Activated naive CD8-positive, alpha-beta T cell treated with anti-CD3 and anti-CD28 coated beads for 36 hours (primary cell): Measurements from ENCODE around the gene NAPG. TPM values are rescaled to one million over a fixed set of nuclear protein-coding genes. Genes with fewer than 3 reads are reported as not detected.
"Not testable (repeated sequence)": the region's sequence is repeated elsewhere in the genome, so short reads cannot be mapped to it uniquely, and the experiment has no call there.

Experiments
- DNase-seq: peaks from one replicate; pipeline ENCODE4 v3.0.0; 2021
- H3K27ac Mint-ChIP-seq: one replicate; pipeline ENCODE4 v1.8.0; 2022; ENCODE audit warnings: mild to moderate bottlenecking, moderate library complexity, mixed read lengths
- H3K27me3 Mint-ChIP-seq: one replicate; pipeline ENCODE4 v1.8.0; 2022; ENCODE audit warnings: mild to moderate bottlenecking, mixed read lengths
- H3K36me3 Mint-ChIP-seq: one replicate; pipeline ENCODE4 v1.8.0; 2021; ENCODE audit warnings: mild to moderate bottlenecking, mixed read lengths
- H3K4me1 Mint-ChIP-seq: one replicate; pipeline ENCODE4 v1.8.0; 2021; ENCODE audit warnings: mixed read lengths
- H3K4me3 Mint-ChIP-seq: one replicate; pipeline ENCODE4 v1.8.0; 2022; ENCODE audit warnings: mild to moderate bottlenecking, moderate library complexity, mixed read lengths
- H3K9me3 Mint-ChIP-seq: one replicate; pipeline ENCODE4 v1.8.0; 2022; ENCODE audit warnings: mixed read lengths
- total RNA-seq, 2 experiments: library from RNA; stranded (reverse); gene quantifications; one replicate each; pipeline ENCODE4 v1.2.3, GENCODE V29; 2021

The NAPG gene
- total RNA-seq, 2 experiments from 2014 or later, result 28.8 to 29.6 TPM

- Mint-ChIP-seq H3K27me3 (peaks cover 16% of the 10 kb centered on the region), H3K27ac (no peak overlapping the region), H3K36me3 (peaks cover 2% of the 10 kb centered on the region), H3K4me3 (no peak overlapping the region), H3K9me3 (no peaks in the 10 kb centered on the region), H3K4me1 (peaks cover 29% of the 10 kb centered on the region)
- DNase-seq, result no peak
These were observed 3.3 kb upstream of the NAPG start for GRCh38 chr18:10522574-10522973.

- H3K36me3 Mint-ChIP-seq, result peaks cover 4% of the 10 kb centered on the region
- DNase-seq, result no peak
- H3K4me3 Mint-ChIP-seq, result no peak overlapping the region
- H3K4me1 Mint-ChIP-seq, result peaks cover 34% of the 10 kb centered on the region
- peaks cover 12% of the 10 kb centered on the region for H3K27me3 Mint-ChIP-seq
- H3K9me3 Mint-ChIP-seq, result no peaks in the 10 kb centered on the region
- H3K27ac Mint-ChIP-seq, result no peak overlapping the region
These were observed 2.3 kb upstream of the NAPG start for GRCh38 chr18:10523544-10523943.

GRCh38 chr18:10524507-10525370 is 1.1 kb upstream of the NAPG start:
- H3K36me3 Mint-ChIP-seq, result peaks cover 4% of the 10 kb centered on the region
- peak overlapping the region; percentile 95 for H3K27ac Mint-ChIP-seq
- peak; percentile 6 for DNase-seq
- no peaks in the 10 kb centered on the region for H3K9me3 Mint-ChIP-seq
- peaks cover 43% of the 10 kb centered on the region for H3K4me1 Mint-ChIP-seq
- peaks cover 3% of the 10 kb centered on the region for H3K27me3 Mint-ChIP-seq
- H3K4me3 Mint-ChIP-seq, result peak overlapping the region; percentile 96

- peaks cover 44% of the 10 kb centered on the region for H3K4me1 Mint-ChIP-seq
- H3K4me3 Mint-ChIP-seq, result peak overlapping the region; percentile 96
- H3K27ac Mint-ChIP-seq, result peak overlapping the region; percentile 95
- no peaks in the 10 kb centered on the region for H3K9me3 Mint-ChIP-seq
- H3K27me3 Mint-ChIP-seq, result peaks cover 3% of the 10 kb centered on the region
- no peak for DNase-seq
- H3K36me3 Mint-ChIP-seq, result peaks cover 6% of the 10 kb centered on the region
These were observed 496 bp upstream of the NAPG start for GRCh38 chr18:10525371-10525691.

GRCh38 chr18:10526561-10526949 is 728 bp downstream of the NAPG start:
- no peak for DNase-seq
- Mint-ChIP-seq H3K4me3 (peak overlapping the region; percentile 90), H3K4me1 (peaks cover 50% of the 10 kb centered on the region), H3K36me3 (peaks cover 10% of the 10 kb centered on the region), H3K27me3 (peaks cover 3% of the 10 kb centered on the region), H3K27ac (peak overlapping the region; percentile 76), H3K9me3 (no peaks in the 10 kb centered on the region)

- no peaks in the 10 kb centered on the region for H3K27me3 Mint-ChIP-seq
- no peak overlapping the region for H3K4me3 Mint-ChIP-seq
- peaks cover 50% of the 10 kb centered on the region for H3K4me1 Mint-ChIP-seq
- peak overlapping the region; percentile 21 for H3K27ac Mint-ChIP-seq
- H3K9me3 Mint-ChIP-seq, result no peaks in the 10 kb centered on the region
- no peak for DNase-seq
- peaks cover 10% of the 10 kb centered on the region for H3K36me3 Mint-ChIP-seq
These were observed 2.6 kb downstream of the NAPG start for GRCh38 chr18:10528439-10528838.

- Mint-ChIP-seq H3K4me1 (peaks cover 37% of the 10 kb centered on the region), H3K27me3 (no peaks in the 10 kb centered on the region), H3K4me3 (no peak overlapping the region), H3K36me3 (peaks cover 15% of the 10 kb centered on the region), H3K9me3 (no peaks in the 10 kb centered on the region), H3K27ac (peak overlapping the region; percentile 81)
- DNase-seq, result no peak
These were observed 4.2 kb downstream of the NAPG start for GRCh38 chr18:10530002-10530401.

GRCh38 chr18:10530852-10531251 is 5.0 kb downstream of the NAPG start:
- Mint-ChIP-seq H3K27me3 (no peaks in the 10 kb centered on the region), H3K4me1 (peaks cover 34% of the 10 kb centered on the region), H3K27ac (peak overlapping the region; percentile 81), H3K36me3 (peaks cover 18% of the 10 kb centered on the region), H3K9me3 (no peaks in the 10 kb centered on the region), H3K4me3 (no peak overlapping the region)
- DNase-seq, result peak; percentile 21

- H3K4me1 Mint-ChIP-seq, result peaks cover 34% of the 10 kb centered on the region
- DNase-seq, result no peak
- no peak overlapping the region for H3K4me3 Mint-ChIP-seq
- no peak overlapping the region for H3K27ac Mint-ChIP-seq
- H3K9me3 Mint-ChIP-seq, result no peaks in the 10 kb centered on the region
- peaks cover 19% of the 10 kb centered on the region for H3K36me3 Mint-ChIP-seq
- H3K27me3 Mint-ChIP-seq, result no peaks in the 10 kb centered on the region
These were observed 7.3 kb downstream of the NAPG start for GRCh38 chr18:10533111-10533510.

- H3K36me3 Mint-ChIP-seq, result peaks cover 25% of the 10 kb centered on the region
- no peak overlapping the region for H3K4me3 Mint-ChIP-seq
- DNase-seq, result no peak
- H3K27ac Mint-ChIP-seq, result no peak overlapping the region
- no peaks in the 10 kb centered on the region for H3K27me3 Mint-ChIP-seq
- peaks cover 16% of the 10 kb centered on the region for H3K4me1 Mint-ChIP-seq
- H3K9me3 Mint-ChIP-seq, result no peaks in the 10 kb centered on the region
These were observed 10.5 kb downstream of the NAPG start for GRCh38 chr18:10536280-10536679.

GRCh38 chr18:10537765-10538164 is 11.9 kb downstream of the NAPG start:
- Mint-ChIP-seq H3K36me3 (peaks cover 29% of the 10 kb centered on the region), H3K9me3 (no peaks in the 10 kb centered on the region), H3K27ac (no peak overlapping the region), H3K27me3 (no peaks in the 10 kb centered on the region), H3K4me3 (no peak overlapping the region), H3K4me1 (peaks cover 16% of the 10 kb centered on the region)
- DNase-seq, result no peak

- Mint-ChIP-seq H3K36me3 (peaks cover 27% of the 10 kb centered on the region), H3K4me1 (peaks cover 16% of the 10 kb centered on the region)
- H3K27me3 Mint-ChIP-seq, DNase-seq, H3K4me3 Mint-ChIP-seq, H3K9me3 Mint-ChIP-seq, H3K27ac Mint-ChIP-seq: not testable (repeated sequence)
These were observed 13.3 kb downstream of the NAPG start for GRCh38 chr18:10539124-10539523.

GRCh38 chr18:10543277-10543676 is 17.4 kb downstream of the NAPG start:
- H3K36me3 Mint-ChIP-seq, result peaks cover 19% of the 10 kb centered on the region
- no peak overlapping the region for H3K4me3 Mint-ChIP-seq
- no peak for DNase-seq
- H3K4me1 Mint-ChIP-seq, result peaks cover 6% of the 10 kb centered on the region
- H3K27ac Mint-ChIP-seq, result no peak overlapping the region
- no peaks in the 10 kb centered on the region for H3K9me3 Mint-ChIP-seq
- H3K27me3 Mint-ChIP-seq, result no peaks in the 10 kb centered on the region

GRCh38 chr18:10544093-10544748 is 18.4 kb downstream of the NAPG start:
- no peaks in the 10 kb centered on the region for H3K4me1 Mint-ChIP-seq
- no peaks in the 10 kb centered on the region for H3K27me3 Mint-ChIP-seq
- peaks cover 14% of the 10 kb centered on the region for H3K36me3 Mint-ChIP-seq
- DNase-seq, result no peak
- H3K9me3 Mint-ChIP-seq, result no peaks in the 10 kb centered on the region
- no peak overlapping the region for H3K27ac Mint-ChIP-seq
- no peak overlapping the region for H3K4me3 Mint-ChIP-seq

- H3K4me1 Mint-ChIP-seq, result no peaks in the 10 kb centered on the region
These were observed 20.9 kb downstream of the NAPG start for GRCh38 chr18:10546557-10547300.

More at GRCh38 chr18:10546557-10547300, 20.9 kb downstream of the NAPG start:
- H3K36me3 Mint-ChIP-seq, result peaks cover 14% of the 10 kb centered on the region
- H3K27me3 Mint-ChIP-seq, result no peaks in the 10 kb centered on the region
- no peaks in the 10 kb centered on the region for H3K9me3 Mint-ChIP-seq
- no peak overlapping the region for H3K4me3 Mint-ChIP-seq
- DNase-seq, result no peak
- no peak overlapping the region for H3K27ac Mint-ChIP-seq
